ENCODE results near the gene DUOXA2. TPM values are rescaled to one million over a fixed set of nuclear protein-coding genes. Genes with fewer than 3 reads are reported as not detected.

Gene DUOXA2
- total RNA-seq, 1 experiment from 2014 or later: not detected

- H3K36me3 ChIP-seq (ENCODE audit: low read depth, low read length): no peaks in the 10 kb centered on the region
Observed at GRCh38 chr15:45143946-45144345, 29.8 kb downstream of the DUOXA2 start.

DNA sequence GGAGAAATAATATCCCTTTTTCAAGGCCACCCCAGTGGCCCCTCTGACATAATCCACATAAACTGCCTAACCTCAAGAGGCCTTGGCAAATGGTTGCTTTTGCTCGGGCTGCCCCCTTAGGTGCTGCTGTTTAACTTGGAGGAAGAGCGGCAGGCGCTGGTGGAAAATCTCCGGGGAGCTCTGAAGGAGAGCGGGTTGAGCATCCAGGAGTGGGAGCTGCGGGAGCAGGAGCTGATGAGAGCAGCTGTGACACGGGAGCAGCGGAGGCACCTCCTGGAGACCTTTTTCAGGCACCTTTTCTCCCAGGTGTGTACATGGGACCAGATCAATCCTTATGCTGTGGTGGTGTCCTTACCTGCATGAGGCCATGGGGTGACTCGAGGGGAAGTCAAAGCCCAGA is 30.6 kb downstream of the DUOXA2 start:
- no peak for DNase-seq
- no peak for ATAC-seq
- no peak overlapping the region for H2AFZ ChIP-seq (ENCODE audit: low read length)
- no peak overlapping the region for H3K4me3 ChIP-seq (ENCODE audit: low read length)
- H3K9me3 ChIP-seq (ENCODE audit: low read length): no peaks in the 10 kb centered on the region
- H3K27me3 ChIP-seq (ENCODE audit: low read length): no peaks in the 10 kb centered on the region
- H3K4me1 ChIP-seq (ENCODE audit: insufficient read depth, low read length): peaks cover 18% of the 10 kb centered on the region
- intact Hi-C loops (cut with micrococcal nuclease): no loop called here
- no peak overlapping the region for H3K4me2 ChIP-seq (ENCODE audit: low read length)
- H3F3A ChIP-seq (ENCODE audit: low read length, unreplicated experiment): no peaks in the 10 kb centered on the region
- no peak overlapping the region for H3K27ac ChIP-seq (ENCODE audit: low read length)
- no peaks in the 10 kb centered on the region for H3K79me2 ChIP-seq (ENCODE audit: low read length)
- POLR2A ChIA-PET (ENCODE audit: unreplicated experiment): no interaction called here
- no peaks in the 10 kb centered on the region for H3K36me3 ChIP-seq (ENCODE audit: low read depth, low read length)
- H3K9me2 ChIP-seq (replicated peaks; ENCODE audit: low read length): no peaks in the 10 kb centered on the region
- H4K20me1 ChIP-seq (ENCODE audit: low read length): no peaks in the 10 kb centered on the region
- BruUV-seq (replicated peaks): no TSS peak
- TF ChIP-seq EZH2 (IDR thresholded peaks at IDR 0.05; ENCODE audit: low read length, unreplicated experiment) (no peak), EZH2phosphoT487 (IDR thresholded peaks at IDR 0.05; ENCODE audit: borderline replicate concordance, low read length) (no peak), CTCF (conservative IDR thresholded peaks at IDR 0.05; ENCODE audit: low read depth, low read length) (no peak)
- H3K9ac ChIP-seq (ENCODE audit: low read length): no peak overlapping the region
- CTCF ChIA-PET: interaction anchor here (1.5 kb wide), 1 partner anchor 18 kb away, joined by 3 read pairs; no protein-coding TSS in a partner anchor

More at GRCh38 chr15:45143946-45144345, 29.8 kb downstream of the DUOXA2 start:
- no peaks in the 10 kb centered on the region for H3F3A ChIP-seq (ENCODE audit: low read length, unreplicated experiment)
- no peak for DNase-seq
- H3K4me1 ChIP-seq (ENCODE audit: insufficient read depth, low read length): peaks cover 14% of the 10 kb centered on the region
- intact Hi-C loops (cut with micrococcal nuclease): no loop called here
- H3K9me3 ChIP-seq (ENCODE audit: low read length): no peaks in the 10 kb centered on the region
- POLR2A ChIA-PET (ENCODE audit: unreplicated experiment): no interaction called here
- ATAC-seq: no peak
- no TSS peak for BruUV-seq (replicated peaks)
- CTCF ChIA-PET: interaction anchor here (1.5 kb wide), 1 partner anchor 19 kb away, joined by 3 read pairs; no protein-coding TSS in a partner anchor
- no peaks in the 10 kb centered on the region for H3K9me2 ChIP-seq (replicated peaks; ENCODE audit: low read length)
- no peak overlapping the region for H3K4me2 ChIP-seq (ENCODE audit: low read length)
- H3K27me3 ChIP-seq (ENCODE audit: low read length): no peaks in the 10 kb centered on the region
- H3K27ac ChIP-seq (ENCODE audit: low read length): no peak overlapping the region
- no peak overlapping the region for H3K4me3 ChIP-seq (ENCODE audit: low read length)
- H2AFZ ChIP-seq (ENCODE audit: low read length): no peak overlapping the region
- no peaks in the 10 kb centered on the region for H4K20me1 ChIP-seq (ENCODE audit: low read length)
- no peaks in the 10 kb centered on the region for H3K79me2 ChIP-seq (ENCODE audit: low read length)
- TF ChIP-seq EZH2phosphoT487 (IDR thresholded peaks at IDR 0.05; ENCODE audit: borderline replicate concordance, low read length) (no peak), CTCF (conservative IDR thresholded peaks at IDR 0.05; ENCODE audit: low read depth, low read length) (no peak), EZH2 (IDR thresholded peaks at IDR 0.05; ENCODE audit: low read length, unreplicated experiment) (no peak)
- no peak overlapping the region for H3K9ac ChIP-seq (ENCODE audit: low read length)

GRCh38 chr15:45146405-45146804 is 32.3 kb downstream of the DUOXA2 start:
- no peak overlapping the region for H3K4me2 ChIP-seq (ENCODE audit: low read length)
- H3K9me3 ChIP-seq (ENCODE audit: low read length): no peaks in the 10 kb centered on the region
- H4K20me1 ChIP-seq (ENCODE audit: low read length): no peaks in the 10 kb centered on the region
- TF ChIP-seq EZH2 (IDR thresholded peaks at IDR 0.05; ENCODE audit: low read length, unreplicated experiment) (no peak), EZH2phosphoT487 (IDR thresholded peaks at IDR 0.05; ENCODE audit: borderline replicate concordance, low read length) (no peak), CTCF (conservative IDR thresholded peaks at IDR 0.05; ENCODE audit: low read depth, low read length) (no peak)
- H3K79me2 ChIP-seq (ENCODE audit: low read length): no peaks in the 10 kb centered on the region
- no peak overlapping the region for H3K27ac ChIP-seq (ENCODE audit: low read length)
- H2AFZ ChIP-seq (ENCODE audit: low read length): no peak overlapping the region
- H3F3A ChIP-seq (ENCODE audit: low read length, unreplicated experiment): no peaks in the 10 kb centered on the region
- H3K9me2 ChIP-seq (replicated peaks; ENCODE audit: low read length): no peaks in the 10 kb centered on the region
- ATAC-seq (no peak), DNase-seq (no peak)
- POLR2A ChIA-PET (ENCODE audit: unreplicated experiment): no interaction called here
- no peak overlapping the region for H3K9ac ChIP-seq (ENCODE audit: low read length)
- no peaks in the 10 kb centered on the region for H3K36me3 ChIP-seq (ENCODE audit: low read depth, low read length)
- peaks cover 18% of the 10 kb centered on the region for H3K4me1 ChIP-seq (ENCODE audit: insufficient read depth, low read length)
- H3K4me3 ChIP-seq (ENCODE audit: low read length): no peak overlapping the region
- BruUV-seq (replicated peaks): no TSS peak
- intact Hi-C loops (cut with micrococcal nuclease): no loop called here
- H3K27me3 ChIP-seq (ENCODE audit: low read length): no peaks in the 10 kb centered on the region
- CTCF ChIA-PET: no interaction called here

Measured in PC-3 (cell line).